ENCODE data around the gene PTPRD. TPM values are rescaled to one million over a fixed set of nuclear protein-coding genes. Genes with fewer than 3 reads are reported as not detected.

The PTPRD gene
- total RNA-seq, 2 experiments from 2014 or later: not detected

- H3K27ac Mint-ChIP-seq: no peak overlapping the region
- CTCF ChIA-PET: interaction anchor here (1.0 kb wide), 1 partner anchor 8 kb away, joined by 3 read pairs; no protein-coding TSS in a partner anchor
- H3K27me3 Mint-ChIP-seq (ENCODE audit: low read depth): no peaks in the 10 kb centered on the region
- H3K4me3 Mint-ChIP-seq: no peak overlapping the region
- intact Hi-C loops (cut with micrococcal nuclease): no loop called here
- H3K4me1 Mint-ChIP-seq (ENCODE audit: low read depth): no peaks in the 10 kb centered on the region
- peaks cover 8% of the 10 kb centered on the region for H3K9me3 Mint-ChIP-seq
- no peak for DNase-seq
- H3K36me3 Mint-ChIP-seq (ENCODE audit: low read depth): peaks cover 1% of the 10 kb centered on the region
Measured at GRCh38 chr9:8904771-8905515, 1707.9 kb downstream of the PTPRD start.

- H3K9me3 Mint-ChIP-seq: peaks cover 8% of the 10 kb centered on the region
- H3K4me3 Mint-ChIP-seq: no peak overlapping the region
- CTCF ChIA-PET: no interaction called here
- DNase-seq: no peak
- intact Hi-C loops (cut with micrococcal nuclease): no loop called here
- no peaks in the 10 kb centered on the region for H3K36me3 Mint-ChIP-seq (ENCODE audit: low read depth)
- H3K27me3 Mint-ChIP-seq (ENCODE audit: low read depth): no peaks in the 10 kb centered on the region
- H3K27ac Mint-ChIP-seq: no peak overlapping the region
- no peaks in the 10 kb centered on the region for H3K4me1 Mint-ChIP-seq (ENCODE audit: low read depth)
Measured at GRCh38 chr9:8903077-8903476, 1709.7 kb downstream of the PTPRD start.

- intact Hi-C loops (cut with micrococcal nuclease): no loop called here
- Mint-ChIP-seq H3K36me3 (ENCODE audit: low read depth) (no peaks in the 10 kb centered on the region), H3K9me3 (no peaks in the 10 kb centered on the region), H3K4me3 (no peak overlapping the region), H3K4me1 (ENCODE audit: low read depth) (no peaks in the 10 kb centered on the region), H3K27ac (no peak overlapping the region), H3K27me3 (ENCODE audit: low read depth) (no peaks in the 10 kb centered on the region)
- CTCF ChIA-PET: no interaction called here
- no peak for DNase-seq
Measured at GRCh38 chr9:8901146-8901545, 1711.7 kb downstream of the PTPRD start.

- H3K36me3 Mint-ChIP-seq (ENCODE audit: low read depth): no peaks in the 10 kb centered on the region
- peaks cover 6% of the 10 kb centered on the region for H3K27me3 Mint-ChIP-seq (ENCODE audit: low read depth)
- CTCF ChIA-PET: no interaction called here
- H3K4me3 Mint-ChIP-seq: no peak overlapping the region
- H3K9me3 Mint-ChIP-seq: no peaks in the 10 kb centered on the region
- no peak overlapping the region for H3K27ac Mint-ChIP-seq
- no peak for DNase-seq
- intact Hi-C loops (cut with micrococcal nuclease): loop anchor here (10.0 kb wide), 1 partner anchor 485 kb away; no protein-coding TSS in a partner anchor
- no peaks in the 10 kb centered on the region for H3K4me1 Mint-ChIP-seq (ENCODE audit: low read depth)
Measured at GRCh38 chr9:8899511-8899910, 1713.3 kb downstream of the PTPRD start.

- Mint-ChIP-seq H3K27me3 (ENCODE audit: low read depth) (peaks cover 6% of the 10 kb centered on the region), H3K27ac (no peak overlapping the region), H3K4me1 (ENCODE audit: low read depth) (no peaks in the 10 kb centered on the region), H3K9me3 (no peaks in the 10 kb centered on the region), H3K4me3 (no peak overlapping the region), H3K36me3 (ENCODE audit: low read depth) (no peaks in the 10 kb centered on the region)
- CTCF ChIA-PET: interaction anchor here (0.9 to 1.1 kb wide), 2 partner anchors 11 to 17 kb away, joined by 3 to 4 read pairs; no protein-coding TSS in a partner anchor
- intact Hi-C loops (cut with micrococcal nuclease): loop anchor here (1.0 to 10.0 kb wide), 3 partner anchors 410 to 1326 kb away; no protein-coding TSS in a partner anchor
- DNase-seq: no peak
Measured at GRCh38 chr9:8895861-8896224, 1717.0 kb downstream of the PTPRD start.

GRCh38 chr9:8895106-8895860 is 1717.5 kb downstream of the PTPRD start:
- Mint-ChIP-seq H3K27ac (no peak overlapping the region), H3K9me3 (no peaks in the 10 kb centered on the region), H3K36me3 (ENCODE audit: low read depth) (no peaks in the 10 kb centered on the region), H3K4me3 (no peak overlapping the region), H3K27me3 (ENCODE audit: low read depth) (peaks cover 6% of the 10 kb centered on the region), H3K4me1 (ENCODE audit: low read depth) (no peaks in the 10 kb centered on the region)
- intact Hi-C loops (cut with micrococcal nuclease): loop anchor here (1.0 to 10.0 kb wide), 3 partner anchors 409 to 1325 kb away; no protein-coding TSS in a partner anchor
- CTCF ChIA-PET: interaction anchor here (0.9 to 1.1 kb wide), 2 partner anchors 12 to 16 kb away, joined by 3 to 4 read pairs; no protein-coding TSS in a partner anchor
- no peak for DNase-seq

- Mint-ChIP-seq H3K27ac (no peak overlapping the region), H3K36me3 (ENCODE audit: low read depth) (no peaks in the 10 kb centered on the region), H3K4me1 (ENCODE audit: low read depth) (no peaks in the 10 kb centered on the region), H3K4me3 (no peak overlapping the region), H3K9me3 (no peaks in the 10 kb centered on the region), H3K27me3 (ENCODE audit: low read depth) (peaks cover 3% of the 10 kb centered on the region)
- intact Hi-C loops (cut with micrococcal nuclease): loop anchor here (10.0 kb wide), 1 partner anchor 476 kb away; no protein-coding TSS in a partner anchor
- DNase-seq: no peak
- CTCF ChIA-PET: no interaction called here
Measured at GRCh38 chr9:8890695-8891094, 1722.1 kb downstream of the PTPRD start.

- no peaks in the 10 kb centered on the region for H3K9me3 Mint-ChIP-seq
- CTCF ChIA-PET: no interaction called here
- H3K4me1 Mint-ChIP-seq (ENCODE audit: low read depth): no peaks in the 10 kb centered on the region
- no peak overlapping the region for H3K4me3 Mint-ChIP-seq
- no peaks in the 10 kb centered on the region for H3K27me3 Mint-ChIP-seq (ENCODE audit: low read depth)
- intact Hi-C loops (cut with micrococcal nuclease): no loop called here
- DNase-seq: no peak
- no peaks in the 10 kb centered on the region for H3K36me3 Mint-ChIP-seq (ENCODE audit: low read depth)
- no peak overlapping the region for H3K27ac Mint-ChIP-seq
Measured at GRCh38 chr9:8889100-8889499, 1723.7 kb downstream of the PTPRD start.

- no peaks in the 10 kb centered on the region for H3K9me3 Mint-ChIP-seq
- DNase-seq: no peak
- no peaks in the 10 kb centered on the region for H3K4me1 Mint-ChIP-seq (ENCODE audit: low read depth)
- intact Hi-C loops (cut with micrococcal nuclease): no loop called here
- H3K36me3 Mint-ChIP-seq (ENCODE audit: low read depth): no peaks in the 10 kb centered on the region
- CTCF ChIA-PET: no interaction called here
- no peak overlapping the region for H3K27ac Mint-ChIP-seq
- no peaks in the 10 kb centered on the region for H3K27me3 Mint-ChIP-seq (ENCODE audit: low read depth)
- H3K4me3 Mint-ChIP-seq: no peak overlapping the region
Measured at GRCh38 chr9:8888591-8888990, 1724.2 kb downstream of the PTPRD start.

GRCh38 chr9:8887369-8887768 is 1725.4 kb downstream of the PTPRD start:
- Mint-ChIP-seq H3K4me1 (ENCODE audit: low read depth) (no peaks in the 10 kb centered on the region), H3K4me3 (no peak overlapping the region), H3K27me3 (ENCODE audit: low read depth) (no peaks in the 10 kb centered on the region), H3K9me3 (no peaks in the 10 kb centered on the region), H3K27ac (no peak overlapping the region), H3K36me3 (ENCODE audit: low read depth) (no peaks in the 10 kb centered on the region)
- intact Hi-C loops (cut with micrococcal nuclease): no loop called here
- CTCF ChIA-PET: no interaction called here
- DNase-seq: no peak

GRCh38 chr9:8883321-8883720 is 1729.5 kb downstream of the PTPRD start:
- no peaks in the 10 kb centered on the region for H3K36me3 Mint-ChIP-seq (ENCODE audit: low read depth)
- H3K9me3 Mint-ChIP-seq: no peaks in the 10 kb centered on the region
- CTCF ChIA-PET: no interaction called here
- DNase-seq: no peak
- H3K4me3 Mint-ChIP-seq: no peak overlapping the region
- no peaks in the 10 kb centered on the region for H3K4me1 Mint-ChIP-seq (ENCODE audit: low read depth)
- peaks cover 6% of the 10 kb centered on the region for H3K27me3 Mint-ChIP-seq (ENCODE audit: low read depth)
- H3K27ac Mint-ChIP-seq: no peak overlapping the region
- intact Hi-C loops (cut with micrococcal nuclease): no loop called here

- Mint-ChIP-seq H3K9me3 (no peaks in the 10 kb centered on the region), H3K4me1 (ENCODE audit: low read depth) (no peaks in the 10 kb centered on the region), H3K4me3 (no peak overlapping the region), H3K27ac (no peak overlapping the region), H3K36me3 (ENCODE audit: low read depth) (no peaks in the 10 kb centered on the region), H3K27me3 (ENCODE audit: low read depth) (peaks cover 6% of the 10 kb centered on the region)
- CTCF ChIA-PET: interaction anchor here (0.7 kb wide), 1 partner anchor 53 kb away, joined by 3 read pairs; no protein-coding TSS in a partner anchor
- DNase-seq: no peak
- intact Hi-C loops (cut with micrococcal nuclease): no loop called here
Measured at GRCh38 chr9:8880060-8880459, 1732.7 kb downstream of the PTPRD start.

All from activated naive CD4-positive, alpha-beta T cell treated with anti-CD3 and anti-CD28 coated beads for 36 hours (primary cell).